GM18517 (cell line): Measurements from ENCODE around the gene NUDT3.
"Not testable (repeated sequence)": the region's sequence is repeated elsewhere in the genome, so short reads cannot be mapped to it uniquely, and the experiment has no call there.

ENCODE experiments used
- ATAC-seq: cut with Tn5 transposase; IDR thresholded peaks from one replicate; pipeline ENCODE4 v1.9.1; 2021; ENCODE audit warnings: mild to moderate bottlenecking, moderate library complexity; ENCODE audit not compliant: unreplicated experiment

The NUDT3 gene

DNA sequence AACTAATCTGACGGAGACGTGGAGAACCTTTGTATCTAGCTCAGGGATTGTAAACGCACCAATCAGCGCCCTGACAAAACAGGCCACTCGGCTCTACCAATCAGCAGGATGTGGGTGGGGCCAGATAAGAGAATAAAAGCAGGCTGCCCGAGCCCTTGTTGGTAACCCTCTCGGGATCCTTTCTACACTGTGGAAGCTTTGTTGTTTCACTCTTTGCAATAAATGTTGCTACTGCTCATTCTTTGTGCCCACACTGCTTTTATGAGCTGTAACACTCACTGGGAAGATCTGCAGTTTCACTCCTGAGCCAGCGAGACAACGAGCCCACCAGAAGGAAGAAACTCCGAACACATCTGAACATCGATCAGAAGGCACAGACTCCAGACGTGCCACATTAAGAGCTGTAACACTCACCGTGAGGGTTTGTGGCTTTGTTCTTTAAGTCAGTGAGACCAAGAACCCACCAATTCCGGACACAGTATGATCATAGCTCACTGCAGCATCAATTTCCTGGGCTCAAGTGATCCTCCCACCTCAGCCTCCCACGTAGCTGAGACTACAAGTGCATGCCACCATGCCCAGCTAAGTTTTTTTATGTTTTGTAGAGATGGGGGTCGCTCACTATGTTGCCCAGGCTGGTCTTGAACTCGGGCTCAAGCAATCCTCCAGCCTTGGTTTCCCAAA, 122.7 kb downstream of the NUDT3 start:
- not testable (repeated sequence) for ATAC-seq

DNA sequence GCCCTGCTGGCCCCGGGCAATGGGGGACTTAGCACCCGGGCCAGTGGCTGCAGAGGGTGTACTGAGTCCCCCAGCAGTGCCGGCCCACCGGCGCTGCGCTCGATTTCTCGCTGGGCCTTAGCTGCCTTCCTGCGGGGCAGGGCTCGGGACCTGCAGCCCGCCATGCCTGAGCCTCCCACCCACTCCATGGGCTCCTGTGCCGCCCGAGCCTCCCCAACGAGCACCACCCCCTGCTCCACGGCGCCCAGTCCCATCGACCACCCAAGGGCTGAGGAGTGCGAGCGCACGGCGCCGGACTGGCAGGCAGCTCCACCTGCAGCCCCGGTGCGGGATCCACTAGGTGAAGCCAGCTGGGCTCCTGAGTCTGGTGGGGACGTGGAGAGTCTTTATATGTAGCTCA, 123.3 kb downstream of the NUDT3 start:
- ATAC-seq, result not testable (repeated sequence)

DNA sequence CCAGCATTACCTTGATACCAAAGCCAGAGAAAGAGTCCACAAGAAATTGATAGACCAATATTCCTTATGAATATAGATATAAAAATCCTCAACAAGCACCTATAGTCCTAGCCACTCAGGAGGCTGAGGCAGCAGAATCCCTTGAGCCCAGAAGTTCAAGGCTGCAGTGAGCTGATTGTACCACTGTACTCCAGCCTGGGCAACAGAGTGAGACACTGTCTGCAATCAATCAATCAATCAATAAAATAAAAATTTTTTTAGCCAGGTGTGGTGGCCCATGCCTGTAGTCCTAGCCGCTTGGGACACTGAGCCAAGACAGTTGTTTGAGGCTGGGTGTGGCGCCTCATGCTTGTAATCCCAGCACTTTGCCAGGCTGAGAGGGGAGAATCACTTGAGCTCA, 124.7 kb downstream of the NUDT3 start:
- no peak for ATAC-seq

GRCh38 chr6:34263484-34263883, 129.0 kb downstream of the NUDT3 start:
- ATAC-seq, result not testable (repeated sequence)

- ATAC-seq, result no peak
Observed at GRCh38 chr6:34260576-34261267, 131.7 kb downstream of the NUDT3 start.

DNA sequence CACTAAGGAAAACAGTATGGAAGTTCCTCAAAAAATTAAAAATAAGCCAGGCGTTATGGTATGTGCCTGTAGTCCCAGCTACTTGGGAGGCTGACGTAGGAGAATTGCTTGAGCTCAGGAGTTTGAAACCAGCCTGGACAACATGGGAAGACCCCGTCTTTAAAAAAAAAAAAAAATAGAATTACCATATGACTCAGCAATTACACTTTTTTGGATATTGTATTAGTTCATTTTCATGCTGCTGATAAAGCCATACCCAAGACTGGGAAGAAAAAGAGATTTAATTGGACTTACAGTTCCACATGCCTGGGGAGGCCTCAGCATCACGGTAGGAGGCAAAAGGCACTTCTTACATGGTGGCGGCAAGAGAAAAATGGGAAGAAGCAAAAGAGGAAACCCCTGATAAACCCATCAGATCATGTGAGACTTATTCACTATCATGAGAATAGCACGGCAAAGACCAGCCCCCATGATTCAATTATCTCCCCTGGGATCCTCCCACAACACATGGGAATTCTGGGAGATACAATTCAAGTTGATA, 132.9 kb downstream of the NUDT3 start:
- ATAC-seq, result no peak

DNA sequence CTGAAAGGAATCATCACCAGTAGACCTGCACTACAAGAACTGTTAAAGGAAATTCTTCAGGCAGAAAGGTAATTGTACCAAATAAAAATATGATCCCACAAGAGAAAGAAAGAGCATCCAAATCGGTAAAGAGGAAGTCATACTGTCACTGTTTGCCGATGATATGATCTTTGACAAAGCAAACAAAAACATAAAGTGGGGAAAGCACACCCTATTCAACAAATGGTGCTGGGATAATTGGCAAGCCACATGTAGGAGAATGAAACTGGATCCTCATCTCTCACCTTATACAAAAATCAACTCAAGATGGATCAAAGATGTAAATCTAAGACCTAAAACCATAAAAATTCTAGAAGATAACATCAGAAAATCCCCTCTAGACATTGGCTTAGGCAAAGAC, 140.1 kb downstream of the NUDT3 start:
- not testable (repeated sequence) for ATAC-seq

- ATAC-seq, result peak; percentile 50
Observed at GRCh38 chr6:34249469-34250261, 142.8 kb downstream of the NUDT3 start.

DNA sequence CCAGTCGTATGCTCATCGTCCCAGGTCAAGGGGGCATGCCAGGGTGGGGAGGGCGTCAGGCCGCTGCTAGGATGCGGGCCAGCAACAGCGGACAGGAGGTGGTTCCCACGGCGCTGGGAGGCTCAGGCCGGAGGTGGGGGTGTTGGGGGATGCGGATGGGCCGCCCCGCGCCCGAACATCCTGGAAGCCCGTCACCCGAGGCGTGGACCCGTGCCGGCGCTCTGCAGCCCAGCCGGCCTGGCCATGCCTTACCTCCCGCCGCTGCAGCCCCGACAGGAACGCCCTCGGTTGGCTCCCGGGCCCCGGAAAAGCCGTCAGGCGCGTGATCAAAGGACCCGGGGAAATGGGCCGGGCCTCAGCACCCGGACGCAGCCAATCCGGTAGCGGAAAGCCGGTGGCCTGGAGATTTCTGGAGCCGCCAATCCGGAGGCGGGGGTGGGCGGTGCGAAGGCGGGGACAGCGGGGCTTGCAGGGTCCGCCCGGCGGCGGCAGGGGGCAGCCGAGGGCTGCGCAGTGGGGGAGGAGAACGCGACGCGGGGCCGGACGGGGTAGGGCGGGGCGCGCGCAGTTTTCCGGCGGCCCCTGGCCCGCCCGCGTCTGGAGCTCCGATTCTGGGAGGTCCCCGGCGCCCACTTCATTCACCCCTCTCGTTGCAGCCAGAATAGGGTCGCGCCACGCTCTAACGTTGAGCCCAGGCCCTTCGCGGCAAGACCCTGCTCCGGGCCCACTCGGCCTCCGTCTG, 143.6 kb downstream of the NUDT3 start, which contains the start of gene SMIM29:
TSS of gene SMIM29 (minus strand) at position 280 of the 742 bp plus-strand sequence. CDS start 1,215 bp downstream, outside the sequence.
- ATAC-seq, result peak; percentile 71

- ATAC-seq, result peak; percentile 17
Observed at GRCh38 chr6:34248198-34248726, 144.2 kb downstream of the NUDT3 start.

DNA sequence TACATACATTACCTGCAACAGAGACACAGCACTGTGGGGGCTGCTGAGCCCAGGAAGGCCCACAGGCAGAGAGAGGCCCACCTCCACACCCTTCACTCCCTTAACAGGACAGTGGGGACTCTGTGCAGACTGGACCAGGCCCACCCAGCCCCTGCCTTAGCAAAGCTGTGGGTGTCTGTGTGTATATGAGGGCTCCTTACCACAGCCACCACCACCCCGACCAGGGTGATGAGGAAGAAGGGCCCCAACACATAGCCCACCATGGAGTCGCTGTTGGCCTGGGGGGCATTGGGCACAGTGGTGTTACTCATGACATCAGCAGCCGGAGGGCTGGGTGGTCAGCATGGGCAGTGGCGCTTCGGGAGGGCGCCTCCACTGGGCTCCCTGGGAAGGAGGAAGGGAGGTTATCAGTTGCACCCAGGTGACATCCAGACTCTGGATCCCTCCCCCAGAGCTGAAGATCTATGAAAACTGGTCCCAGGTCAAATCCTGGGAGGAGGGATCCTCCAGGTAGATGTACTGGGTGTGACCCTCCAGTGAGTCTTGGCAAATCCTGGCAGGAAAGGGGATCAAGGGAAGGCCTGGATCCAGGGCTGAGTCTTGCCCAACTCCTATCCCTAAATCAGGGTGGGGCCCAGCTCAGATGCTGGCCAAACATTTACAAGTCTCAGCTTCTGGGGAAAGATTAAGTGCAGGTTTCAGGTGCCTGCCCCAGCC, 144.8 kb downstream of the NUDT3 start:
- peak; percentile 3 for ATAC-seq

DNA sequence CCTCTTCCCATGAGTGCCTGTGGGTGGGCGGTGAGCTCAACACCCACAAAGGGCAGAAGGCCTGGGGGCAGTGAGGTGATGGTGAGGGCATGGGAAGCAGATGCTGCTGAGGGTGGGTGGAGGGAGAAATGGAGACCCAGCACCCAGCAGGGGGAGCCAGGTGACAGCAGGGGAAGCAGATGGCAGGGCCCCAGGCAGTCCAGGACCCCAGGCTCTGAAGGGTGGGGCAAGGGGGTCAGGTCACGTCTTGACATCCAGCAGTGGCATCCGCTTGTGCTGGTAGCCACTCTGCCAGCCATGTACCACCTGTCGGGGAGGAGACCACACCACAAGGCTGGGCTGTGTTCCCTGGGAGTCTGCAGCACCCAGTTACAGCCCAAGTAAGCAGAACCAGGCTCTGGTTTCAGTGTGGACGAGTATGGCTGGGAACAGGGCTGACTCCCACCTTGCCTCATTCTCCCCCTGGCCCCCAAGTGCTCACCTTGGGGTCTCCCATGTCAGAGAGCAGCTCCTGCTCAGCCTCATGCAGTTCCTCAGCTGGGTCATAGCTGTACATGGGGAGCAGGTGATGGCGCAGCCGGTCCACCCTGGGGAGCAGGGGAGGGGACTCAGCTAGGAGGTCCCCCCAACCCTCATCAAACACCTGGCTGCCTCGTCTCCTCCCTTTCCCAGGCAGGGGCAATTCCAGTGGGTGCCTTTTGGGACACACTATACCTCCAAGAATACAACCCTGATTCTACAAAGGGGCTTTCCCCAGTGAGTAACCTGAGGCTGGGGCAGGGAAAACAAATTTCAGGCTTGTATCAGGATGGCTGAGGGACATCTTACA, 145.7 kb downstream of the NUDT3 start:
- ATAC-seq, result no peak

- ATAC-seq, result no peak
Observed at GRCh38 chr6:34246249-34246562, 146.3 kb downstream of the NUDT3 start.

GRCh38 chr6:34245761-34246140, 146.7 kb downstream of the NUDT3 start:
- ATAC-seq, result not testable (repeated sequence)

DNA sequence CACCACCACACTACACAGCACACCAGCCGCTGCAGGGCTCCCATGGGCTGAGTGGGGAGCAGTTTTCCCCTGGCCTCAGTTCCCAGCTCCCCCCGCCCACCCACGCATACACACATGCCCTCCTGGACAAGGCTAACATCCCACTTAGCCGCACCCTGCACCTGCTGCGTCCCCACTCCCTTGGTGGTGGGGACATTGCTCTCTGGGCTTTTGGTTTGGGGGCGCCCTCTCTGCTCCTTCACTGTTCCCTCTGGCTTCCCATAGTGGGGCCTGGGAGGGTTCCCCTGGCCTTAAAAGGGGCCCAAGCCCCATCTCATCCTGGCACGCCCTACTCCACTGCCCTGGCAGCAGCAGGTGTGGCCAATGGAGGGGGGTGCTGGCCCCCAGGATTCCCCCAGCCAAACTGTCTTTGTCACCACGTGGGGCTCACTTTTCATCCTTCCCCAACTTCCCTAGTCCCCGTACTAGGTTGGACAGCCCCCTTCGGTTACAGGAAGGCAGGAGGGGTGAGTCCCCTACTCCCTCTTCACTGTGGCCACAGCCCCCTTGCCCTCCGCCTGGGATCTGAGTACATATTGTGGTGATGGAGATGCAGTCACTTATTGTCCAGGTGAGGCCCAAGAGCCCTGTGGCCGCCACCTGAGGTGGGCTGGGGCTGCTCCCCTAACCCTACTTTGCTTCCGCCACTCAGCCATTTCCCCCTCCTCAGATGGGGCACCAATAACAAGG, 147.3 kb downstream of the NUDT3 start:
- not testable (repeated sequence) for ATAC-seq

GRCh38 chr6:34243901-34244884, 148.3 kb downstream of the NUDT3 start:
- ATAC-seq, result no peak

DNA sequence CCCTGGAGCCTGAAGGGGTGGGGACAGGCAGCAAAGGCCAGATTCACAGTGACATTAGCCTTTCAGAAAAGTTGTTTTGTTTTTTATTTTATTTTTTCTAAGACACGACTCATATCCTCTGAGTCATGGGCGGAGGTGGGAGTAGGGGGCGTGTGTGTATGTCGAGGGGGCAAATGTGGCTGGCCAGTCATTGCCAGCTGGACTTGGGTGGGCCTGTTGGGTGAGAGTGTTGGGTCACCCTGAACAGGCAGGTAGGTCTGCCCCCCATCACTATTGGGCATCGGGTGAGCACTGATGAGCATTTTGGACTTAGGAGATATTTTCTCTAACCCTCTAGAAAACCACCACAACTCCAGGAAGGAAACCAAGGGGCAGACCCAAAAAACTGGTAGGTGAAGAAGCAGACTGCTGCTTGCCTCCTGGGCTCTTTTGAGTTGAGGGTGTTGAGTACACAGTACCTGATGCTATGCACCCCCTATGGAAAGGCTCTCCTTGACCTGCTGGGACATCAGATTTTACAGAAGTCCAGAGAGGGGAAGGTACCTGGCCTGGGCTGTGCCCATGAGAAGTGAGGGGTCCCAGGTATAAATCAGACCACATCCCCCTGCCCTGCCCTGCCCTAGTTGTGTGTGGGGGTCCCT, 149.2 kb downstream of the NUDT3 start:
- ATAC-seq, result no peak
